CD4-positive, CD25-positive, alpha-beta regulatory T cell (primary cell): ENCODE results near the gene CEMIP. TPM values are rescaled to one million over a fixed set of nuclear protein-coding genes. Genes with fewer than 3 reads are reported as not detected.

Experiments
- ATAC-seq, 2 donors: fragments of 150-1000 bp; cut with Tn5 transposase; one replicate each; pipeline ENCODE4 v1.10.0; 2021; ENCODE audit warnings: low read depth in 2 of 2, moderate number of reproducible peaks in 2 of 2, moderate library complexity in 1 of 2
- DNase-seq, 3 donors: peaks; one replicate each; pipeline versions ENCODE4 v3.0.0 to v3.0.0-alpha.2; 2012 to 2022; ENCODE audit warnings: mixed read lengths in 1 of 3
- H3K27ac ChIP-seq: one replicate; pipeline ENCODE4 v1.7.0; 2013; ENCODE audit warnings: mild to moderate bottlenecking, low read length; ENCODE audit not compliant: insufficient read depth, poor library complexity, severe bottlenecking
- H3K27me3 ChIP-seq: one replicate; pipeline ENCODE4 v1.7.0; 2013; ENCODE audit warnings: low read length; ENCODE audit not compliant: control insufficient read depth, insufficient read depth
- H3K36me3 ChIP-seq: one replicate; pipeline ENCODE4 v1.7.0; 2013; ENCODE audit warnings: mild to moderate bottlenecking, low read length, moderate library complexity; ENCODE audit not compliant: control insufficient read depth, insufficient read depth
- H3K4me1 ChIP-seq: 2 replicates; pipeline ENCODE4 v1.7.0; 2013; ENCODE audit warnings: mild to moderate bottlenecking, low read length; ENCODE audit not compliant: insufficient read depth, control insufficient read depth, poor library complexity, severe bottlenecking
- H3K4me3 ChIP-seq: one replicate; pipeline ENCODE4 v1.7.0; 2013; ENCODE audit warnings: low read depth, mild to moderate bottlenecking, low read length, moderate library complexity
- H3K9me3 ChIP-seq, 2 experiments: 1 replicate in 1 of 2; 2 replicates in 1 of 2; pipeline ENCODE4 v1.7.0; 2013; ENCODE audit warnings: low read length in 2 of 2, mild to moderate bottlenecking in 1 of 2, moderate library complexity in 1 of 2; ENCODE audit not compliant: control insufficient read depth in 2 of 2
- H3K27ac Mint-ChIP-seq, 3 donors: one replicate each; pipeline ENCODE4 v1.8.0; 2020 to 2022; ENCODE audit warnings: mild to moderate bottlenecking in 3 of 3, mixed read lengths in 3 of 3, moderate library complexity in 2 of 3
- H3K27me3 Mint-ChIP-seq: one replicate; pipeline ENCODE4 v1.8.0; 2022; ENCODE audit warnings: mild to moderate bottlenecking, mixed read lengths
- H3K36me3 Mint-ChIP-seq: one replicate; pipeline ENCODE4 v1.8.0; 2020; ENCODE audit warnings: mixed read lengths
- H3K4me1 Mint-ChIP-seq, 4 donors: one replicate each; pipeline ENCODE4 v1.8.0; 2020 to 2022; ENCODE audit warnings: mixed read lengths in 4 of 4, mild to moderate bottlenecking in 1 of 4
- H3K4me3 Mint-ChIP-seq, 4 donors: one replicate each; pipeline ENCODE4 v1.8.0; 2020 to 2022; ENCODE audit warnings: mild to moderate bottlenecking in 4 of 4, mixed read lengths in 4 of 4, moderate library complexity in 3 of 4
- H3K9me3 Mint-ChIP-seq, 7 donors: one replicate each; pipeline ENCODE4 v1.8.0; 2020 to 2022; ENCODE audit warnings: mixed read lengths in 7 of 7, mild to moderate bottlenecking in 3 of 7, moderate library complexity in 2 of 7
- polyA plus RNA-seq, 4 donors: library from polyadenylated mRNA; unstranded; fragments of 300-500 nt; fragmentation: Illumina TruSeq; gene quantifications; one replicate each; pipeline ENCODE4 v1.2.3, GENCODE V29; 2021
- total RNA-seq: library from RNA; stranded (reverse); gene quantifications from one replicate; pipeline ENCODE4 v1.2.3, GENCODE V29; 2022

CEMIP gene
- total and polyA plus RNA-seq, 5 donors from 2014 or later: 0.10 to 0.44 TPM; not detected in 3

DNA sequence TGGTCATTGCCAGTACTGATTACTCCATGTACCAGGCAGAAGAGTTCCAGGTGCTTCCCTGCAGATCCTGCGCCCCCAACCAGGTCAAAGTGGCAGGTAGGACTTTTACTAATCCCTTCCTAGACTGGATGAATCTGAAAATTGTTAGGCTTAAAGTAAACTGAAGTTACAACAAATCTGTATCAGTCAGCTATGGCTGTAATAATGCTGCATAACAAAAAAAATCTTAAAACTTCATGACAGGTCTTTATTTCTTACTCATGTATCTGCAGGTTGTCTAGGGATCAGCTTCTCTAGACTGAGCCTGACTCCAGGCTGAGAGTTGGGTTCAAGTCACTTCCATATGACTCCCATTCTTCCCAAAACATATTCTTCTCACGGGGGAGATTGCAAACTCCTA lies 116.8 kb downstream of the CEMIP start:
- Mint-ChIP-seq H3K36me3 (peaks cover 37% of the 10 kb centered on the region), H3K4me3 (no peak overlapping the region), H3K9me3 (peaks cover 0 to 6% (median 3%) of the 10 kb centered on the region in 7 donors), H3K4me1 (no peaks in the 10 kb centered on the region), H3K27me3 (no peaks in the 10 kb centered on the region), H3K27ac (no peak overlapping the region)
- Histone ChIP-seq H3K4me1 (no peaks in the 10 kb centered on the region), H3K27ac (no peak overlapping the region), H3K9me3 (peaks cover 0 to 4% of the 10 kb centered on the region in 2 experiments), H3K4me3 (no peak overlapping the region), H3K36me3 (no peaks in the 10 kb centered on the region), H3K27me3 (no peaks in the 10 kb centered on the region)
- DNase-seq: no peak
- no peak for ATAC-seq

DNA sequence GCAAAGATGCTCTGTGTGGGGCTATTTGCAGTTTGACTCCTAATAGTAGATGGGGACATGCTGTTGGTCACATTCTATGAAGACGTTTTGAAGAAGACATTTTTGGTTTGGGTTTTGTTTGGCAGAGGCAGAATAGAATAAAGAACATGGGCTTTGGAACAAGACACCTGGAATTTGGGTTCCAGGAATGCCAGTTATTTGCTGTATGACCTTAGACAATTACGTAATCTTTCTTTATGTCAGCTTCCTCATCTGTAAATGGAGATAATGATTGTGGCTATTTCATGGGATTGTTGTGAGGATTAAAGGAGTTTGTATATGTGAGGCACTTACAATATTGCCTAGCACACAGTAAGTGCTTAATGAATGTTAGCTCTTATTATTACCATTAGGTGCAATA lies 118.9 kb downstream of the CEMIP start:
- H3K36me3 ChIP-seq: no peaks in the 10 kb centered on the region
- ATAC-seq: no peak
- peaks cover 41% of the 10 kb centered on the region for H3K36me3 Mint-ChIP-seq

DNA sequence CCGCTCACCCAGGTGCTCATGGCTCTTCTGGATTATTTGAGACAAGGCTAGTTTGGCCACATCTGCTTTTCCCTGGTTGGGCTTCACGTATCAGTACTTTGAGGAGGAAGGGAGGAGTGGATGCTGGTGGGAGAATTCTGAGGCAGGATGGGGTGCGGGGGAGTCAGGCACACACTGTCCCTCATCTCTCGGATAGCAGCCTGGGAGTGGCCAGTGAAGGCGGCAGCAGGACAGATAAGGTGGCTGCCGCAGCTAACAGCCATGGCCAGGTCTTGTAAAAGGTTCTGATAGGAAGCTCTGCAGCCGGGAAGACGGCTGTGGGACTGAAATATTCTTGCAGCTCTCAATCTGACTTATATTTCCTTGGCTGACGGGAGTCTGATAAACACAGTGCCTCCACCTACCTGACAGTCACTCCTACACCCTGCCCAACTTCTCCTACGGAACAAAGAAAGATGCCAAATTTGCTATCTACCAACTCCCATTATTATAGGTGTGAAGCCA lies 123.2 kb downstream of the CEMIP start:
- Histone ChIP-seq H3K27me3 (no peaks in the 10 kb centered on the region), H3K4me1 (no peaks in the 10 kb centered on the region), H3K4me3 (no peak overlapping the region), H3K36me3 (no peaks in the 10 kb centered on the region), H3K9me3 (peaks cover 0 to 2% of the 10 kb centered on the region in 2 experiments), H3K27ac (no peak overlapping the region)
- Mint-ChIP-seq H3K4me1 (no peaks in the 10 kb centered on the region), H3K4me3 (no peak overlapping the region), H3K27ac (no peak overlapping the region), H3K36me3 (peaks cover 47% of the 10 kb centered on the region), H3K9me3 (peaks cover 0 to 4% (median 0%) of the 10 kb centered on the region in 7 donors), H3K27me3 (no peaks in the 10 kb centered on the region)
- DNase-seq (no peak), ATAC-seq (no peak)

More for the DNA sequence above, 118.9 kb downstream of the CEMIP start:
- no peaks in the 10 kb centered on the region for H3K27me3 ChIP-seq
- no peaks in the 10 kb centered on the region for H3K4me1 ChIP-seq
- peaks cover 0 to 4% of the 10 kb centered on the region in 2 experiments for H3K9me3 ChIP-seq
- DNase-seq: no peak
- Mint-ChIP-seq H3K4me1 (no peaks in the 10 kb centered on the region), H3K4me3 (no peak overlapping the region), H3K27ac (no peak overlapping the region), H3K9me3 (peaks cover 0 to 6% (median 3%) of the 10 kb centered on the region in 7 donors), H3K27me3 (no peaks in the 10 kb centered on the region)
- H3K27ac ChIP-seq: no peak overlapping the region
- no peak overlapping the region for H3K4me3 ChIP-seq

DNA sequence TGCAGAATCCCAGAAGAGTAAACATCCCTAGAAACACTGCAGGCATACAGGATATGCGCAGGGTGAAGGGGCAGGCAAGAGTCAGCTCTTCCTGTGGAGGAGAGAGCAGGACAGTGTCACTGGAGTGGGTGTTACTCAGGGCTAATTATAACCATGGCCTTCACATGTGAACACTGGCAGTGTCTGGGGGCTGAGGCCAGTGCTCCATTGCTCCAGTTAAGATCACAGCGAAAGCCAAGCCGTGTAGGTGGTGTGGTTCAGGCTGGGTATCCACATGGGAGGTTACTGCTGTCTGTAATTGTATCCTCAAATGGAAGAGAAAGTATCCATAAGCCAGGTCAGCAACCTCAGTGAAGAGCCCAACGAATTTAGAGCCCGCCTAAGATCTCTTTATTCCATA lies 125.8 kb downstream of the CEMIP start:
- peaks cover 49% of the 10 kb centered on the region for H3K36me3 Mint-ChIP-seq
- H3K27me3 Mint-ChIP-seq: no peaks in the 10 kb centered on the region
- no peaks in the 10 kb centered on the region for H3K4me1 Mint-ChIP-seq
- no peaks in the 10 kb centered on the region for H3K27me3 ChIP-seq
- no peak overlapping the region for H3K27ac Mint-ChIP-seq
- H3K27ac ChIP-seq: no peak overlapping the region
- H3K9me3 ChIP-seq: no peaks in the 10 kb centered on the region
- no peak for DNase-seq
- H3K4me3 Mint-ChIP-seq: no peak overlapping the region
- no peak for ATAC-seq
- no peak overlapping the region for H3K4me3 ChIP-seq
- H3K9me3 Mint-ChIP-seq: peaks cover 0 to 2% (median 0%) of the 10 kb centered on the region in 7 donors
- H3K36me3 ChIP-seq: peaks cover 5% of the 10 kb centered on the region
- no peaks in the 10 kb centered on the region for H3K4me1 ChIP-seq

DNA sequence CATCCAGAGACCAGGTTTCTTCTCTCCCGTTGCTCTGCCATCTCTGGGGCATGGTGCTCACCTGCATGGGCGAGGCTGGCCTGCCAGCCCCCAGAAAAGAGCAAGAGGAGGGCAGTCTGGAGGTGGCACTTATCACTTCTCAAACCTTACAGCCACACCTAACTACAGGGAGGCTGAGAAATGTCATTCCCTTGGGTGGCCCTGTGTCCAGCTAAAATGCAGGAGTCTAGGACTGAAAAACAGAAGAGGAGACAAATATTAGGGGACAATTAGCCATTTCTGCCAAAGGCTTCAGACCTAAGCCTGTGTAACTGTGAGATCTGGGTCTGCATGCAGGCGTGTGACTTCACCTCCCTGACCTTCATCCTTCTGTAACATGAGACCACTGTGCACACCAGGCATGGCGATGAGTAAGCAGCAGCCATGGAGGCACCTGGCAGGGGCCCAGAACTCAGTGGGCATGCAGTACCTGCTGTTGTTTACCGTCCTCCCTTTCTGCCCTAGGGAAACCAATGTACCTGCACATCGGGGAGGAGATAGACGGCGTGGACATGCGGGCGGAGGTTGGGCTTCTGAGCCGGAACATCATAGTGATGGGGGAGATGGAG lies 127.1 kb downstream of the CEMIP start:
- H3K4me1 Mint-ChIP-seq: no peaks in the 10 kb centered on the region
- Histone ChIP-seq H3K9me3 (no peaks in the 10 kb centered on the region), H3K27me3 (no peaks in the 10 kb centered on the region), H3K4me1 (no peaks in the 10 kb centered on the region), H3K36me3 (peaks cover 5% of the 10 kb centered on the region), H3K4me3 (no peak overlapping the region), H3K27ac (no peak overlapping the region)
- peaks cover 54% of the 10 kb centered on the region for H3K36me3 Mint-ChIP-seq
- no peak for ATAC-seq
- no peak overlapping the region for H3K27ac Mint-ChIP-seq
- H3K4me3 Mint-ChIP-seq: no peak overlapping the region
- peaks cover 0 to 2% (median 0%) of the 10 kb centered on the region in 7 donors for H3K9me3 Mint-ChIP-seq
- DNase-seq: no peak
- no peaks in the 10 kb centered on the region for H3K27me3 Mint-ChIP-seq

DNA sequence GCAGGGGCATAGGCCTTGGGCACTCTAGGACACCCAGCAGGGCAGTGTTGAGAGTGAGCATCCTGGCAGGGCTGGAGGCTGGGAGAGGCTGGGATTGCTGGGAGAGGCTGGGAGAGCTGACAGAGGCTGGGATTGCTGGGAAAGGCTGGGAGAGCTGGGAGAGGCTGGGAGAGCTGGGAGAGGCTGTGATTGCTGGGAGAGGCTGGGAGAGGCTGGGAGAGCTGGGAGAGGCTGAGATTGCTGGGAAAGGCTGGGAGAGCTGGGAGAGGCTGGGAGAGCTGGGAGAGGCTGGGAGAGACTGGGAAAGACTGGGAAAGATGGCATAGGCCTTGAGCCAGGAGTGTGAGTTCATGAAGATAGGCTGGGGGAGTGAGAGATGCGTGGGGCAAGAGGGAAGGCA lies 132.7 kb downstream of the CEMIP start:
- H3K36me3 Mint-ChIP-seq: peaks cover 30% of the 10 kb centered on the region
- H3K4me3 ChIP-seq: no peak overlapping the region
- ATAC-seq (no peak), DNase-seq (no peak)
- peaks cover 0 to 1% (median 0%) of the 10 kb centered on the region in 7 donors for H3K9me3 Mint-ChIP-seq
- H3K4me1 ChIP-seq: no peaks in the 10 kb centered on the region
- peaks cover 5% of the 10 kb centered on the region for H3K36me3 ChIP-seq
- H3K9me3 ChIP-seq: no peaks in the 10 kb centered on the region
- H3K4me1 Mint-ChIP-seq: no peaks in the 10 kb centered on the region
- H3K27me3 ChIP-seq: no peaks in the 10 kb centered on the region
- H3K27me3 Mint-ChIP-seq: no peaks in the 10 kb centered on the region
- H3K27ac ChIP-seq: no peak overlapping the region
- no peak overlapping the region for H3K4me3 Mint-ChIP-seq
- H3K27ac Mint-ChIP-seq: peak overlapping the region in 1 of 3 donors; percentile 75

DNA sequence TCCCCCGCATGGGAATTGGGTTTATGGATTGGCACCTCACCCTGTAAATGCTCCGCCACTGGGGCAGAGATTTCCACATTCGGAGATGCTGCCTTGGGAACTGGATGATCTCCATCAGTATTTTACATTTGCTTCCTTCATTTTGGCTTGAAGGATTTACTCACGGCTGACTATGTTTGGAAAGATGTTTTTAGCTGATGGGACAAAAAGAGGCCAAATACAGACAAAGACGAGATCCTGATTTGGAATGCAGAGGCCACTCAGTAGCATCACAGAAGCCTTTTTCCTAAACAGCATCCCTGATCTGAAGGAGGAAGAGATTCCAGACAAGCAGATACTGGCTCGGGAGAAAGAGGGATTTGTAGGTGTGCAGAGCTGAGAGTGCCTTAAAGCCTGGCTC lies 133.5 kb downstream of the CEMIP start:
- peaks cover 0 to 1% (median 0%) of the 10 kb centered on the region in 7 donors for H3K9me3 Mint-ChIP-seq
- H3K4me1 Mint-ChIP-seq: no peaks in the 10 kb centered on the region
- no peaks in the 10 kb centered on the region for H3K9me3 ChIP-seq
- H3K36me3 Mint-ChIP-seq: peaks cover 26% of the 10 kb centered on the region
- no peaks in the 10 kb centered on the region for H3K4me1 ChIP-seq
- H3K27ac ChIP-seq: no peak overlapping the region
- DNase-seq: no peak
- H3K36me3 ChIP-seq: peaks cover 5% of the 10 kb centered on the region
- H3K4me3 Mint-ChIP-seq: no peak overlapping the region
- H3K27ac Mint-ChIP-seq: no peak overlapping the region
- no peaks in the 10 kb centered on the region for H3K27me3 ChIP-seq
- H3K27me3 Mint-ChIP-seq: no peaks in the 10 kb centered on the region
- no peak for ATAC-seq
- no peak overlapping the region for H3K4me3 ChIP-seq

DNA sequence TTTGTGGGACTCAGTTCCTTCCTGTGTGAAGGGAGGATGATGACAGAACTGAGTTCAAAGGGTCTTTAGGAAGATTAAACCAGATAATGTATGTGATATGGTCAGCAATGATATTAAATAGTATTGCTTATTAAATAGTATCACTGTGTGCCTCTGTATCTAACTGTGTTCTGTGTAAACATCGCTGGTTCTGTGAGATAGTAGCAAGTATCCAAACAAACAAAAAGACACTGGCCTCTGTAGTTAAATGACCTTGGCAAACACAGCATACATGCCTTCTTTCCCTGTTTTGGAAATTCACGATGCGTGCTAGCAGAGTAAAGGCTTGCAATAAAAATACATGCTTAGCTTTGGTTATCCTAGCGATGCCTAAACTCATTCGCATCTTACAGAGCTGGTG lies 134.4 kb downstream of the CEMIP start:
- Histone ChIP-seq H3K36me3 (peaks cover 5% of the 10 kb centered on the region), H3K4me3 (no peak overlapping the region), H3K9me3 (no peaks in the 10 kb centered on the region), H3K27me3 (no peaks in the 10 kb centered on the region), H3K4me1 (no peaks in the 10 kb centered on the region), H3K27ac (no peak overlapping the region)
- Mint-ChIP-seq H3K27ac (no peak overlapping the region), H3K27me3 (no peaks in the 10 kb centered on the region), H3K4me1 (no peaks in the 10 kb centered on the region), H3K9me3 (peaks cover 0 to 1% (median 0%) of the 10 kb centered on the region in 7 donors), H3K4me3 (no peak overlapping the region), H3K36me3 (peaks cover 26% of the 10 kb centered on the region)
- ATAC-seq: no peak
- no peak for DNase-seq
